Adrenal gland (tissue), 5 donors: ENCODE results near the gene XCL1.
"Not testable (repeated sequence)": the region's sequence is repeated elsewhere in the genome, so short reads cannot be mapped to it uniquely, and the experiment has no call there.

Experiments used
- POLR2A ChIP-seq, 2 donors: fragments of 450-650 bp; IDR thresholded peaks; one replicate each; pipeline ENCODE4 v1.6.1; 2017; ENCODE audit warnings: antibody characterized with exemption in 2 of 2, mild to moderate bottlenecking in 2 of 2, moderate library complexity in 1 of 2
- TF ChIP-seq, protein P1 (sequence below), 6 experiments: fragments of 450-650 bp in 4 of 6; fragments of 200-600 bp in 2 of 6; sonication (generic) in 1 of 6; IDR thresholded peaks; 1 replicate in 5 of 6; 2 replicates in 1 of 6; pipeline versions ENCODE4 v1.5.1 to v1.8.0; 2016 to 2021; ENCODE audit warnings: antibody characterized with exemption in 6 of 6, mild to moderate bottlenecking in 2 of 6, moderate library complexity in 1 of 6
- donor health status: DM: no; HTN: no; CAD: no.

DNA sequence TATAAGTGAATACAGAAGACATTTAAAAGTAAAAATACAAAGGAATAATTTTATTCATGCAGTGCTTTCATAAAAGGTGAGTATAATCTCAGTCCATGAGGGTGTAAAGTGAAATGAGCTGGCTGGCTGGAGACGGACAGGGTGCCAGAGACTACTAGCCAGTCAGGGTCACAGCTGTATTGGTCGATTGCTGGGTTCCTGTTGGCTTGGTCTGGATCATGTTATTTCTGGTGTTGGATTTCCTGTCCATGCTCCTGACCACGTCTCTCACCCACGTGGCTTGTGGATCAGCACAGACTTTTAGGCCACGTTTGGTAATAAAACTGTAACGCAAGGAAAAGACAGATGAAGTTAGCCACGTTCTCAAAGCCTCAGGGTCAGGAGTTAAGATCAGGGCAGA is 35.6 kb upstream of the XCL1 start:
- TF ChIP-seq, protein P1, sequence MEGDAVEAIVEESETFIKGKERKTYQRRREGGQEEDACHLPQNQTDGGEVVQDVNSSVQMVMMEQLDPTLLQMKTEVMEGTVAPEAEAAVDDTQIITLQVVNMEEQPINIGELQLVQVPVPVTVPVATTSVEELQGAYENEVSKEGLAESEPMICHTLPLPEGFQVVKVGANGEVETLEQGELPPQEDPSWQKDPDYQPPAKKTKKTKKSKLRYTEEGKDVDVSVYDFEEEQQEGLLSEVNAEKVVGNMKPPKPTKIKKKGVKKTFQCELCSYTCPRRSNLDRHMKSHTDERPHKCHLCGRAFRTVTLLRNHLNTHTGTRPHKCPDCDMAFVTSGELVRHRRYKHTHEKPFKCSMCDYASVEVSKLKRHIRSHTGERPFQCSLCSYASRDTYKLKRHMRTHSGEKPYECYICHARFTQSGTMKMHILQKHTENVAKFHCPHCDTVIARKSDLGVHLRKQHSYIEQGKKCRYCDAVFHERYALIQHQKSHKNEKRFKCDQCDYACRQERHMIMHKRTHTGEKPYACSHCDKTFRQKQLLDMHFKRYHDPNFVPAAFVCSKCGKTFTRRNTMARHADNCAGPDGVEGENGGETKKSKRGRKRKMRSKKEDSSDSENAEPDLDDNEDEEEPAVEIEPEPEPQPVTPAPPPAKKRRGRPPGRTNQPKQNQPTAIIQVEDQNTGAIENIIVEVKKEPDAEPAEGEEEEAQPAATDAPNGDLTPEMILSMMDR (IDR thresholded peaks at IDR 0.05): not testable (repeated sequence)
- TF ChIP-seq POLR2A (IDR thresholded peaks at IDR 0.05): not testable (repeated sequence)
